GM10248 (cell line): ENCODE data around the gene NMNAT2.
"Not testable (repeated sequence)": the region's sequence is repeated elsewhere in the genome, so short reads cannot be mapped to it uniquely, and the experiment has no call there.

ENCODE experiments used
- CTCF ChIA-PET: fragments of 300-600 bp; sonication (Branson Sonifier 250); formaldehyde crosslinking; extraction: SDS; loops from one replicate; lab custom pipeline; 2021; ENCODE audit warnings: antibody characterized with exemption; lab: Yijun Ruan, JAX
- POLR2A ChIA-PET: fragments of 350-650 bp; sonication (Branson Sonifier 250); formaldehyde crosslinking; extraction: SDS; loops from one replicate; lab custom pipeline; 2020; ENCODE audit warnings: antibody characterized with exemption; lab: Yijun Ruan, JAX
- DNase-seq: peaks from one replicate; pipeline ENCODE4 v3.0.0; 2012; ENCODE audit errors: extremely low spot score
- CTCF ChIP-seq: IDR thresholded peaks from 2 replicates; pipeline ENCODE4 v1.5.1; 2012; ENCODE audit warnings: mild to moderate bottlenecking, low read depth; ENCODE audit errors: extremely low read depth, missing control alignments, control extremely low read depth

NMNAT2 gene

GRCh38 chr1:183275322-183275721 is 142.9 kb downstream of the NMNAT2 start:
- TF ChIP-seq CTCF, result no peak
- DNase-seq, result no peak
- ChIA-PET CTCF (interaction anchor here (1.7 to 1.9 kb wide), 2 partner anchors 31 to 313 kb away, joined by 4 to 6 read pairs; no protein-coding TSS in a partner anchor), POLR2A (no interaction called here)

GRCh38 chr1:183274836-183275235 is 143.3 kb downstream of the NMNAT2 start:
- no peak for TF ChIP-seq CTCF
- no peak for DNase-seq
- ChIA-PET CTCF (interaction anchor here (1.9 kb wide), 1 partner anchor 32 kb away, joined by 4 read pairs; no protein-coding TSS in a partner anchor), POLR2A (no interaction called here)

- POLR2A ChIA-PET, result not testable (repeated sequence)
- CTCF ChIA-PET, result interaction anchor here (1.8 kb wide), 1 partner anchor 8 kb away, joined by 8 read pairs; no protein-coding TSS in a partner anchor
Measured at GRCh38 chr1:183273984-183274383, 144.2 kb downstream of the NMNAT2 start.

GRCh38 chr1:183273300-183273699 is 144.9 kb downstream of the NMNAT2 start:
- CTCF ChIA-PET, result interaction anchor here (0.9 to 1.8 kb wide), 4 partner anchors 9 to 1708 kb away, joined by 3 to 8 read pairs (median 4); no protein-coding TSS in a partner anchor
- POLR2A ChIA-PET, result no interaction called here

More at GRCh38 chr1:183273984-183274383, 144.2 kb downstream of the NMNAT2 start:
- DNase-seq, result not testable (repeated sequence)

GRCh38 chr1:183272390-183272848 is 145.8 kb downstream of the NMNAT2 start:
- POLR2A ChIA-PET, result no interaction called here
- DNase-seq, result no peak
- TF ChIP-seq CTCF, result no peak
- CTCF ChIA-PET, result interaction anchor here (1.3 to 1.8 kb wide), 4 partner anchors 10 to 1709 kb away, joined by 3 to 8 read pairs (median 4); no protein-coding TSS in a partner anchor

More at GRCh38 chr1:183273300-183273699, 144.9 kb downstream of the NMNAT2 start:
- no peak for DNase-seq
- no peak for TF ChIP-seq CTCF

- DNase-seq, result no peak
- ChIA-PET POLR2A (no interaction called here), CTCF (interaction anchor here (0.8 to 2.3 kb wide), 5 partner anchors 10 to 43 kb away, joined by 3 to 8 read pairs (median 5); no protein-coding TSS in a partner anchor)
- no peak for TF ChIP-seq CTCF
Measured at GRCh38 chr1:183270541-183271141, 147.5 kb downstream of the NMNAT2 start.
